GM12873 (cell line): ENCODE data around the gene DAPK1.

Source experiments
- CTCF ChIP-seq: IDR thresholded peaks from 2 replicates; pipeline ENCODE4 v1.5.1; 2012; ENCODE audit warnings: low read depth, mild to moderate bottlenecking, moderate library complexity, low read length, control low read depth; ENCODE audit not compliant: insufficient read depth; ENCODE audit errors: missing control alignments

Gene DAPK1

DNA sequence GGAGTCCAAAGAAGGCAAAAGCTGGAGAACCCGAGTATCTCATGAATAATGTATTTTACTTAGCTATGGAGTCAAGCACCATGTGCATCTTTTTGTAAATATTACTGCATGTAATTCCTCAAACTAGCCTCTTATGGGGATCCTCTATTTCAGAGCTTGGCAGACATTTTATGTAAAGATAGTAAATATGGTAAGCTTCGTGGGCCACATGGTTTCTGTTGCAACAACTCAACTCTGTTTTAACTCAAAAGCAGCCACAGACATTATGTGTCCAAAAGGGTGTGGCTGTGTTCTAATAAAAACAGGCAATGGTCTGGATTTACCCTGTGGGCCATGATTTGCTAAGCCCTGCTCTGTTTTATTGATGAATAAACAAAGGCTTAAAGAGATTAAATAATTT lies 17.3 kb downstream of the DAPK1 start:
- no peak for TF ChIP-seq CTCF

- no peak for TF ChIP-seq CTCF
Observed at GRCh38 chr9:87515588-87516221, 18.0 kb downstream of the DAPK1 start.

- no peak for TF ChIP-seq CTCF
Observed at GRCh38 chr9:87516222-87516925, 18.7 kb downstream of the DAPK1 start.

DNA sequence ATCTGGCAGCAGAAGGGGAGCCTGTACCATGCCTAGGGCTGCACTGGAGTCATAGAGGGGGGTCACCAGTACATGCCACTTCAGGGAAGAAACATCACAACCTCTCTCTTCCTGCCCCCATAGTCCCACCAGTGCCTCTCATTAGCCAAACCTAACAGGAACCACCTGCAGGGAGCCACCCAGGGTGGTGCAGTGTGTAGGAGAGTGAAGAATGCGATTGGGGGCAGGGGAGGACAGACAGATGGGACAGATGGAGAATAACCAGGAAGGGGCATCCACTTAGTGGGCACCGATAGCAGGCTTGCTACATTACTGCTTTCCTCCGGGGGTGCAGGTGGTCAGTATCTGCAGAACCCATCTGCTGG lies 19.2 kb downstream of the DAPK1 start:
- no peak for TF ChIP-seq CTCF

- no peak for TF ChIP-seq CTCF
Observed at GRCh38 chr9:87517732-87518131, 20.1 kb downstream of the DAPK1 start.

DNA sequence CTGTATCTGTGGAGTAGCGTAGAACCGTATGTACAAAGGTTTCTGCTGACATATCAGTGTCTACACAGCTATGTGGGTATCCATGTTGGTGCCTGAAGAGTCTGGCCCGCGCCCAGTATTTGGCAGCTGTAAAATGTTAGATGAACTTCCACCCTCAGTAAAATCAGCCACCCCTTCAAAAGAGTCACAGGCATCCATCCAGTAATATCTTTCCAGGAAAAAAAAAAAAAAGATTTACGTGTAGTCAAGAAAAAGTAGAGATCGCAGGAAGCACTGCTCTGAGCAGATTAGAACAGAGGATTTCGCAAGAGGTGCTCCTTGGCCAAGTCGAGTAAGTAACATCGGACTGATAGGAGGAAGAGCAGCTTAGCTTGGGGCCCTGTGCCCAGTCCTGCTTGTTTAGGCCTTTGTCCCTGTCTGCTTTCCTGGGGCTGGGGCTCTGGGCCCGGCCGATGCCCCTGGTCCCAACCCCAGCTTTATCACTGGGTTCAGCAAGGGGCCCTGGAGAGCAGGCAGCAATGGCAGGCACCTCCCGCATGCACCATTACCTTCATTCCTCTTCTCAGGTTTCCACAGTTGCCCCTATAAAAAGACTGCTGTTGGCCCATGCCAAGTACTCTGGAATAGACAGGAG lies 21.2 kb downstream of the DAPK1 start:
- no peak for TF ChIP-seq CTCF

- no peak for TF ChIP-seq CTCF
Observed at GRCh38 chr9:87519461-87519860, 21.8 kb downstream of the DAPK1 start.
